Ovary (tissue), 10 donors: Measurements from ENCODE around the gene CA4. TPM values are rescaled to one million over a fixed set of nuclear protein-coding genes. Genes with fewer than 3 reads are reported as not detected.
"Not testable (repeated sequence)": the region's sequence is repeated elsewhere in the genome, so short reads cannot be mapped to it uniquely, and the experiment has no call there.

Experiments
- DNase-seq, 5 donors: peaks; one replicate each; pipeline ENCODE4 v3.0.0-alpha.2; 2019 to 2020
- H3K27ac ChIP-seq, 2 donors: fragments of 200-600 bp; one replicate each; pipeline versions ENCODE4 v1.5.1 to v1.8.0; 2019 to 2022
- H3K27me3 ChIP-seq: fragments of 200-600 bp; one replicate; pipeline ENCODE4 v1.8.0; 2022
- H3K36me3 ChIP-seq: fragments of 200-600 bp; sonication (generic); one replicate; pipeline ENCODE4 v1.5.1; 2019
- H3K4me1 ChIP-seq: one replicate; pipeline ENCODE4 v1.8.1; 2013; ENCODE audit warnings: mild to moderate bottlenecking, moderate library complexity; ENCODE audit not compliant: insufficient read depth
- H3K4me3 ChIP-seq: fragments of 200-600 bp; sonication (generic); one replicate; pipeline ENCODE4 v1.5.1; 2017
- H3K9me3 ChIP-seq, 2 donors: fragments of 200-600 bp in 1 of 2; sonication (generic) in 1 of 2; one replicate each; pipeline versions ENCODE4 v1.5.1 to v1.8.1; 2013 to 2019; ENCODE audit warnings: mild to moderate bottlenecking in 1 of 2, moderate library complexity in 1 of 2
- EP300 ChIP-seq: sonication (generic); formaldehyde crosslinking; IDR thresholded peaks from one replicate; pipeline ENCODE4 v1.6.1; 2017; ENCODE audit warnings: antibody characterized with exemption
- POLR2A ChIP-seq: fragments of 450-650 bp; IDR thresholded peaks from one replicate; pipeline ENCODE4 v1.6.1; 2017; ENCODE audit warnings: antibody characterized with exemption, mild to moderate bottlenecking, moderate library complexity
- WGBS, 3 donors: extraction: QIAGEN DNeasy Blood & Tissue Kit in 1 of 3; methylation state at CpG; one replicate each; pipeline versions ENCODE4 v1.1.5 to v1.1.7; 2013 to 2017; 5-methylcytosine and 5-hydroxymethylcytosine counted together
- intact Hi-C, 4 donors: fragments of 100-400 bp; cut with DNase I; formaldehyde crosslinking; loops; one replicate each; pipeline versions ENCODE4 v1.11.0 to v1.15.1; 2022 to 2023
- long read RNA-seq, 3 donors: library from polyadenylated mRNA in 2 of 3; unstranded in 2 of 3; transcript quantifications; one replicate each; pipeline ENCODE4 v2.0.0 and lab custom pipeline, GENCODE V29; 2021 to 2026
- polyA plus RNA-seq, 2 donors: library from polyadenylated mRNA; stranded (reverse); fragments of 200-250 nt in 1 of 2; fragments of 350-450 nt in 1 of 2; fragmentation: Illumina TruSeq in 1 of 2; extraction: RNeasy Lipid Tissue Mini Kit (QIAGEN cat#74804) in 1 of 2; gene quantifications; one replicate each; pipeline ENCODE4 v1.2.3, GENCODE V29; 2013 to 2014
- total RNA-seq, 7 donors: library from RNA; depleted of rRNA in 2 of 7; stranded (reverse); fragments of >200 nt in 2 of 7; fragmentation: NEBNext Ultra II Directional in 3 of 7; extraction: Animal tissue kit (Norgen Biotek cat#: 25700) in 3 of 7; gene quantifications; one replicate each; pipeline versions ENCODE4 v1.1.0 to v1.2.4, GENCODE V29; 2016 to 2023
- TF ChIP-seq, protein P1 (sequence below), 3 donors: fragments of 450-650 bp in 2 of 3; fragments of 200-600 bp in 1 of 3; IDR thresholded peaks; one replicate each; pipeline versions ENCODE4 v1.5.1 to v1.8.0; 2016 to 2022; ENCODE audit warnings: antibody characterized with exemption in 3 of 3, mild to moderate bottlenecking in 1 of 3
- donor health status: DM: no; HTN: no; CAD: no; lungs with moderate emphysema.
- donor health status: DM: no; HTN: no; CAD: no.
- donor health status: Bipolar disorder and iron deficiency.
- donor health status: DM: yes; HTN: yes; CAD: no.
- donor health status: DM: no; HTN: no; CAD: no.
- donor health status: DM: yes; HTN: yes; CAD: no.

Gene CA4
- total RNA-seq (10 to 100 TPM in 1 of 7 donors, 1 to 10 TPM in 6; 1.1 to 21.8 (median 3.1) TPM), polyA plus RNA-seq (10 to 100 TPM in 1 of 2 donors, 1 to 10 TPM in 1; 9.4 to 39.3 TPM)
- long read RNA-seq, donor 1, partial matches to known transcripts: 0 of 3 reads
- long read RNA-seq, donor 1, other reads (novel, unspliced or antisense): 0 of 3 reads
- long read RNA-seq, donor 2: 0 reads
- long read RNA-seq, donor 3, partial matches to known transcripts: 1 of 5 reads
- long read RNA-seq, donor 3, other reads (novel, unspliced or antisense): 0 of 5 reads

DNA sequence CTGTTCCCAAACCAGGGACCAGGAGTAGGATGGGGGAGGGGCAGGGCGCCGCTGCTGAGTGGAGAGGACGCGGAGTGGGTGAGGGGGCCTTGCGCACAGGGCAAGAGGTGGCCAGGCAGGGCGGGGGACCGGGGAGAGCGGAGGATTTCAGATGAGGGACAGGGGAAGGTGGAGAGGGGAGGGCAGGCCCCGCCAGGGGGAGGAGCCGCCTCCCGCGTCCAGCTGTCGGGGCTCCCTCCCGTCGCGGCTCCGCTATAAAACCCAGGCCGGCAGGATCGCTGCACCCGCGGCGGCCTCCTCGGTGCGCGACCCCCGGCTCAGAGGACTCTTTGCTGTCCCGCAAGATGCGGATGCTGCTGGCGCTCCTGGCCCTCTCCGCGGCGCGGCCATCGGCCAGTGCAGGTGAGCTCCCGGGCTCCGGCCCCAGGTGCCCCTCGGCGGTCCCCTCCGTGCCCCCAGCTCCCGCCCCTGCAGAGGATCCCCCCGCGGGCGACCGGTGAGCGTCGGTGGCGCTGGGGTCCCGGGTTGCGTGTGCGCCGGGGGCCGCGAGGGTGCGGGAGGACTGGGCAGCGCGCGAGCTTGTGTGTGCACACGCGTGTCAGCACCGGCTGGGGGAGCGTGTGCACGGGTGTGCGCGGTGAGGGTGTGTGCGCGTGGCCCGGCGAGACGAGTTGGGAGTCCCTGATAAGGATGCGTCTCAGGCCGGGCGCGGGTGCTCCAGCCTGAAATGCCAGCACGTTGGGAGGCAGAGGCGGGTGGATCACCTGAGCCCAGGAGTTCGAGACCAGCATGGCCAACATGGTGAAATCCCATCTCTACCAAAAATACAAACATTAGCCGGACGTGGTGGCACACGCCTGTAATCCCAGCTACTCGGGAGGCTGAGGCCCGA lies at the start of gene CA4:
CA4 (plus strand) TSS at position 283 of the 892 bp plus-strand sequence; CDS start at position 345, 62 bp downstream.
- intact Hi-C loops: no loop called here
- Histone ChIP-seq H3K36me3 (no peaks in the 10 kb centered on the region), H3K27ac (no peak within 1 kb of the TSS), H3K4me3 (peak within 1 kb of the TSS; percentile 14), H3K27me3 (peaks cover 4% of the 10 kb centered on the region), H3K9me3 (no peaks in the 10 kb centered on the region), H3K4me1 (no peaks in the 10 kb centered on the region)
- DNase-seq: no peak
- TF ChIP-seq EP300 (no peak), POLR2A (no peak)
- TF ChIP-seq, protein P1, sequence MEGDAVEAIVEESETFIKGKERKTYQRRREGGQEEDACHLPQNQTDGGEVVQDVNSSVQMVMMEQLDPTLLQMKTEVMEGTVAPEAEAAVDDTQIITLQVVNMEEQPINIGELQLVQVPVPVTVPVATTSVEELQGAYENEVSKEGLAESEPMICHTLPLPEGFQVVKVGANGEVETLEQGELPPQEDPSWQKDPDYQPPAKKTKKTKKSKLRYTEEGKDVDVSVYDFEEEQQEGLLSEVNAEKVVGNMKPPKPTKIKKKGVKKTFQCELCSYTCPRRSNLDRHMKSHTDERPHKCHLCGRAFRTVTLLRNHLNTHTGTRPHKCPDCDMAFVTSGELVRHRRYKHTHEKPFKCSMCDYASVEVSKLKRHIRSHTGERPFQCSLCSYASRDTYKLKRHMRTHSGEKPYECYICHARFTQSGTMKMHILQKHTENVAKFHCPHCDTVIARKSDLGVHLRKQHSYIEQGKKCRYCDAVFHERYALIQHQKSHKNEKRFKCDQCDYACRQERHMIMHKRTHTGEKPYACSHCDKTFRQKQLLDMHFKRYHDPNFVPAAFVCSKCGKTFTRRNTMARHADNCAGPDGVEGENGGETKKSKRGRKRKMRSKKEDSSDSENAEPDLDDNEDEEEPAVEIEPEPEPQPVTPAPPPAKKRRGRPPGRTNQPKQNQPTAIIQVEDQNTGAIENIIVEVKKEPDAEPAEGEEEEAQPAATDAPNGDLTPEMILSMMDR (IDR thresholded peaks at IDR 0.05): no peak
- 2% methylated on average over 33 to 81 of the region's 81 CpGs for WGBS, 3 donors

DNA sequence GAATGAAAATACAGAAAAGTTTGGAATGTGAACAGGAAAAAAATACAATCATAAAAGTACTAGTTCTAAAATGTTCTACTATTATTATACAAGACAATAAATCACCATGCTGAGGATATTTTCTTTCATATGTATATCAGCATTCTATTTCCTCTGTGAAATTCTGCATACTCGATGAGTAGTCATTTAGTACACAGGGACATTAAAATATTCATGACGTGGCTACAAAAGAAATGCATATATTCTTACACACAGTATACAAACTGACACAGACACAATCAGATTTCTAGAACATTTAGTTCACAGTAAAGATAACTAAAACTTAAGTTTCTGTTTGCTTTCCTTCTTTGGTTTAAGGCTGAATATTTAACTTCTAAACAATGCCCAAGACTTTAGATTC lies 49.2 kb upstream of the CA4 start:
- H3K4me3 ChIP-seq, H3K4me1 ChIP-seq, H3K9me3 ChIP-seq, DNase-seq, H3K27me3 ChIP-seq, H3K36me3 ChIP-seq, H3K27ac ChIP-seq: not testable (repeated sequence)
- 73 to 100% (median 75%) methylated on average over 1 of the region's 2 CpGs for WGBS, 3 donors
- intact Hi-C loops: loop anchor here in 1 of 4 donors (10.0 kb wide), 1 partner anchor 334 kb away; no protein-coding TSS in a partner anchor

DNA sequence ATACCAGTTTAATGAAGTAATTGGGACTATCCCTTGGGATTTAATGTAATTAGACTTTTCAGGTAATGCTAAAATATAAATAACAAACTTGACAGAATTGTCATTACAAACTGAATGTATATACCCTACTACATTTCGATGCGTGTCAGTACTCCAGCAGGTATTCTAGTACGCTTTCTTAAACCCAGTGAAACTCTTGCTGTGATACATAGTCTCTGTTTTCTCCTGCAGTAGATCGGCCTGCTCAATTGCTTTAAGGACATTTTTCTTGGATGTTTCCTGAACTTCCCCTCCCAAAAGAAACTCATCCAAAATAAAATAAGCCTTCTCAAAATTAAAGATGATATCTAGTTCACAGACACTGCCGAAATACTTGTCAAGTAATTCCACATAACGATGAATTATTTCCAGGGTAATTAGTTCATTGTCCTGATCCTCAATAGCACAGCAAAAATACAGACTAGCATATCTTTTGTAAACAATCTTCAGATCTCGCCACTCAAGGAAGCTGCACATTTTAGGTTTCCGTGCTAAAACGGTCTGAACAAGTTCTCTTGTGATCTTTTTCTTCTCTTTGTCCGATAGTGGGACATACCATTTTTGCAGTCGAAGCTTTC lies 47.6 kb upstream of the CA4 start:
- H3K27me3 ChIP-seq, H3K36me3 ChIP-seq, H3K27ac ChIP-seq, H3K4me3 ChIP-seq, H3K9me3 ChIP-seq, DNase-seq, H3K4me1 ChIP-seq: not testable (repeated sequence)
- 51 to 60% (median 51%) methylated on average over 11 of the region's 11 CpGs for WGBS, 3 donors
- intact Hi-C loops: loop anchor here in 1 of 4 donors (10.0 kb wide), 1 partner anchor 333 kb away; no protein-coding TSS in a partner anchor

DNA sequence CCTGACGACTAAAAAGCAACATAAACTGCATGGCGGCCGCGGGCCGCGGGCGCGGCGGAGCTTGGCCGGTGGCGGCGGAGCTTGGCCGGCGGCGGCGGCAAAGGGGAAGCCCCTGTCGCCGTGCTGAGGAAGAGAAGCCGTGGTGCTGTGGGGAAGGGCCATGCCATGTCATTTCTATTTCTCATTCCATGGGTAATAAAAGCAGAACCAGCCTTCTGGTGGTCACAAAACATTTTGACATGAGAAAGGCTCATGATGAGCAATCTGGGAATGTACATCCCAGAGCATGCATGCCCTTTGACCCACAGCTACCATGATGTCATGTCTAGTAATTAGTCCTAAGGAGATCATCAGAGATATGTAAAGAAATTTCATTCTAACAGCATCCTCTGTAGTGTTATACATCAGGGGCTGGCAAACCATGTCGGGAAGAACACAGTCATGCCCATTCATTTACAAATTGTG lies 47.1 kb upstream of the CA4 start:
- no peak for DNase-seq
- intact Hi-C loops: loop anchor here in 1 of 4 donors (10.0 kb wide), 1 partner anchor 332 kb away; no protein-coding TSS in a partner anchor
- H3K4me3 ChIP-seq: no peak overlapping the region
- H3K27ac ChIP-seq: no peak overlapping the region
- no peaks in the 10 kb centered on the region for H3K9me3 ChIP-seq
- TF ChIP-seq EP300: no peak
- no peaks in the 10 kb centered on the region for H3K27me3 ChIP-seq
- no peaks in the 10 kb centered on the region for H3K36me3 ChIP-seq
- H3K4me1 ChIP-seq: no peaks in the 10 kb centered on the region
- WGBS, 3 donors: 21 to 40% (median 27%) methylated on average over 20 of the region's 20 CpGs

DNA sequence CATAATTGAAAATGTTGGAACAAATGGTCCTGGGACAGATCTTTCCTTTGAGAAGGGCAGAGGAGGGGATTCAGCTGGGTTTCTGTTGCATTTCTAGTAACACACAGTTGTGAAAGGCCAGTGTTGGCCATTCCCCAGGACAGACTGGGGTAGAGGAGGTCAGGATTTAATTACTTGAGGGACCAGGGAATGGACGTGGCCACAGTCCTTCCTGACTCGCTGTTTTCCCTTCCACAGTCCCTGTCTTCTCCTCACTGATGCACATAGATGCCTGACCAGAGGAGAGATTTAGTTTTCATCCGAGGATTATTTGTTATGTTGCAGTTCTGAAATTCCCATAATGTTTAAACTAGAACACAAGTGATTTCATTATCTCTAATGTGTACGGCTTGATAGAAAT lies 45.8 kb upstream of the CA4 start:
- WGBS, 3 donors: 74 to 87% (median 76%) methylated on average over 4 of the region's 4 CpGs
- H3K4me3 ChIP-seq: no peak overlapping the region
- TF ChIP-seq EP300 (no peak), POLR2A (no peak)
- TF ChIP-seq, protein P1 (IDR thresholded peaks at IDR 0.05): no peak
- H3K27me3 ChIP-seq: no peaks in the 10 kb centered on the region
- no peak overlapping the region for H3K27ac ChIP-seq
- H3K4me1 ChIP-seq: no peaks in the 10 kb centered on the region
- no peaks in the 10 kb centered on the region for H3K9me3 ChIP-seq
- no peak for DNase-seq
- H3K36me3 ChIP-seq: no peaks in the 10 kb centered on the region
- intact Hi-C loops: loop anchor here in 1 of 4 donors (10.0 kb wide), 1 partner anchor 331 kb away; no protein-coding TSS in a partner anchor
